HL-60 (cell line): ENCODE results near the gene TMEM135.

Experiments
- DNase-seq, 2 experiments: peaks; one replicate each; pipeline ENCODE4 v3.0.0-alpha.2; 2010 to 2020; ENCODE audit warnings: low read depth in 1 of 2, low spot score in 1 of 2
- H3K27ac ChIP-seq: fragments of 250-450 bp; sonication (Bioruptor Pico); replicated peaks from 2 replicates; pipeline ENCODE4 v1.5.1; 2020; ENCODE audit warnings: mild to moderate bottlenecking, moderate library complexity
- H3K27me3 ChIP-seq: fragments of 250-450 bp; sonication (Bioruptor Pico); 2 replicates; pipeline ENCODE4 v1.5.1; 2021; ENCODE audit warnings: mild to moderate bottlenecking, moderate library complexity; ENCODE audit not compliant: insufficient read depth, poor library complexity, severe bottlenecking
- H3K4me3 ChIP-seq: replicated peaks from 2 replicates; pipeline ENCODE4 v1.5.1; 2011; ENCODE audit warnings: mild to moderate bottlenecking, control low read depth, low read length; ENCODE audit not compliant: insufficient read depth
- GABPA ChIP-seq: IDR thresholded peaks from 2 replicates; pipeline ENCODE4 v1.6.1; 2012; ENCODE audit warnings: low read depth
- POLR2AphosphoS5 ChIP-seq: IDR thresholded peaks from 2 replicates; pipeline ENCODE4 v1.6.1; 2012; ENCODE audit warnings: low read depth
- REST ChIP-seq: IDR thresholded peaks from 2 replicates; pipeline ENCODE4 v1.6.1; 2012; ENCODE audit warnings: low read depth; ENCODE audit not compliant: insufficient replicate concordance
- SPI1 ChIP-seq: IDR thresholded peaks from 2 replicates; pipeline ENCODE4 v1.6.1; 2012; ENCODE audit warnings: low read depth, mild to moderate bottlenecking, borderline replicate concordance
- TF ChIP-seq, protein P1 (sequence below): IDR thresholded peaks from one replicate; pipeline ENCODE4 v1.5.1; 2011; ENCODE audit warnings: low read length, control low read depth, inconsistent platforms; ENCODE audit not compliant: insufficient read depth

The TMEM135 gene

GRCh38 chr11:87035976-87036583, 1.7 kb upstream of the TMEM135 start:
- no peak for TF ChIP-seq POLR2AphosphoS5
- no peak for TF ChIP-seq GABPA
- TF ChIP-seq, protein P1, sequence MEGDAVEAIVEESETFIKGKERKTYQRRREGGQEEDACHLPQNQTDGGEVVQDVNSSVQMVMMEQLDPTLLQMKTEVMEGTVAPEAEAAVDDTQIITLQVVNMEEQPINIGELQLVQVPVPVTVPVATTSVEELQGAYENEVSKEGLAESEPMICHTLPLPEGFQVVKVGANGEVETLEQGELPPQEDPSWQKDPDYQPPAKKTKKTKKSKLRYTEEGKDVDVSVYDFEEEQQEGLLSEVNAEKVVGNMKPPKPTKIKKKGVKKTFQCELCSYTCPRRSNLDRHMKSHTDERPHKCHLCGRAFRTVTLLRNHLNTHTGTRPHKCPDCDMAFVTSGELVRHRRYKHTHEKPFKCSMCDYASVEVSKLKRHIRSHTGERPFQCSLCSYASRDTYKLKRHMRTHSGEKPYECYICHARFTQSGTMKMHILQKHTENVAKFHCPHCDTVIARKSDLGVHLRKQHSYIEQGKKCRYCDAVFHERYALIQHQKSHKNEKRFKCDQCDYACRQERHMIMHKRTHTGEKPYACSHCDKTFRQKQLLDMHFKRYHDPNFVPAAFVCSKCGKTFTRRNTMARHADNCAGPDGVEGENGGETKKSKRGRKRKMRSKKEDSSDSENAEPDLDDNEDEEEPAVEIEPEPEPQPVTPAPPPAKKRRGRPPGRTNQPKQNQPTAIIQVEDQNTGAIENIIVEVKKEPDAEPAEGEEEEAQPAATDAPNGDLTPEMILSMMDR, result no peak
- TF ChIP-seq REST, result no peak
- TF ChIP-seq SPI1, result no peak
- no peak overlapping the region for H3K27ac ChIP-seq
- H3K27me3 ChIP-seq, result no peaks in the 10 kb centered on the region
- no peak overlapping the region for H3K4me3 ChIP-seq
- no peak for DNase-seq

DNA sequence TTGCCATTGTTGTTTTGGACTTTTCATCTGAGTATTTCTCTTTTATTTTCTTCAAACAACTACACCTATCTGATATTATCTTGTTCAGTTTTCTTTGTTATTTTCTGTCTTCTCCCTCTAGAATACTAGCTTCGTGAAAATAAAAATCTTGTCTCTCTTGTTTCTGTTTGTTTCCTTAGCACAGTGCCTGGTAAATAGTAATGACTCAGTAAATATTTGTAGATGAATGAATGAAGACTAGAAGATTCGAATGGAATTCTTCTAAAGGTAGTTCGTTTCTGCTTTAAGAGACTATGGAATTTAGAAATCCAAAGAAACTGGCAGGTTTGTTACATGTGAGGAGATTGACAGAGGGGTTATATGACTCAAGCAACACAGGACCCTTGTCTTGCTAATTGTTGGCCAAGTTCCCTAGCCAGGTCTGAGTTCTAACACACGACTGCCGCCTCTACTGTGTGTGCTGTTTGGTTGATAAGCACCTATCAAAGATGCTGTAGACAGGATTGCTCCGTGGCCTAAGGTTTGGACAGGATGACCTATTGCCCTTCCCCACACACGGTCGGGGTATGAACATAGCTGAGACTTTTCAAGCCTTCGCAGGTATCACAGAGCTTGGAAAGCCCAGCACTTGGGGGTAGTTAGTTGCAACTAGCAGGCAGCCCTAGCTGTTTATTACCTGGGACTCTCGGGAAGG, 831 bp upstream of the TMEM135 start:
- no peak overlapping the region for H3K27ac ChIP-seq
- peak overlapping the region; percentile 94 for H3K4me3 ChIP-seq
- no peak for DNase-seq
- no peak for TF ChIP-seq POLR2AphosphoS5
- no peak for TF ChIP-seq GABPA
- no peak for TF ChIP-seq REST
- TF ChIP-seq, protein P1, result no peak
- TF ChIP-seq SPI1, result no peak
- no peaks in the 10 kb centered on the region for H3K27me3 ChIP-seq

DNA sequence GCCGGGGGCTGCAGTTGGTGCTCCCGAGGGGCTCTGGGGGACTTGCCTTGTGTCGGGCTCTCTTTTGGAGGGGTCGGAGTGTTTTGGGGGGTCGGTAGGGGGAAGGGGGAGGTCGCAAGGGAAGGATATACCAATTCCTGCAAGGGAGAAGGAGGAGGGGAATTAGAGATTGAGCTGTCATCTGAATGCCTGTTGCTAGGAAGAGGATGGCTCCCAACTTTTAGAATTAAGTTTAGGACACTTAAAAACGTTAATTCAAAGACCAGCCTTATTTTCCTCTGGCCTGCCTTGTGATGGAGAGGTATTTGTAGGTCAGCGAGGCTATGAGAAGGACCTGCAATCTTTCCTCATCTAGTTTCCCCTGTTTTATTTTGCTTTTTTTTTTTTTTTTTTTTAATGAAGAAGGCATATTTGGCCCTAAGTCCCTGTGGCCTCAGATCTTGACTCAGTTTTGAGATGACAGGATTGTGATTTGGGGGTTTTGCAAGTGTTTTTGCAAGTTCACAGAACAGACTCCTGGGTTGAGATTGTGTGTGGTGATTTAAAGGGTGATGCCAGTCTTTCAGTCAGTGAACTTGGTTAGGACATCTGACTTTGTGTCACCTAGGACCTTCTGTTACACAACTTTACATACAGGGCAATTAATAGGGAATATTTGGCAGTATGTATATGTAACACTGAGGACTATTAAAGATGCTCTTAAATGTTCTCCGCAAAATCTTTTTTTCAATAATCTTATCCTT, 672 bp downstream of the TMEM135 start:
- H3K27ac ChIP-seq, result peak overlapping the region; percentile 51
- peak overlapping the region; percentile 94 for H3K4me3 ChIP-seq
- DNase-seq, result no peak
- no peaks in the 10 kb centered on the region for H3K27me3 ChIP-seq
- TF ChIP-seq, protein P1, result no peak
- no peak for TF ChIP-seq SPI1
- TF ChIP-seq REST, result no peak
- no peak for TF ChIP-seq POLR2AphosphoS5
- no peak for TF ChIP-seq GABPA
